Pancreas (tissue), 10 donors: ENCODE results near the gene PJA1. TPM values are rescaled to one million over a fixed set of nuclear protein-coding genes. Genes with fewer than 3 reads are reported as not detected.

Source experiments
- ATAC-seq, 4 donors: fragments of 200-7000 bp; cut with Tn5 transposase; one replicate each; pipeline versions ENCODE4 v1.8.0 to v1.9.1; 2020; ENCODE audit warnings: mild to moderate bottlenecking in 4 of 4, moderate library complexity in 4 of 4
- DNase-seq, 6 donors: peaks; one replicate each; pipeline ENCODE4 v3.0.0-alpha.2; 2020
- FAIRE-seq: peaks from 2 replicates; lab custom pipeline; 2012; peaks lifted over from hg19 to GRCh38; lab: Jason Lieb, UNC
- H3K27ac ChIP-seq, 4 donors: fragments of 200-600 bp; sonication (generic); 1 replicate in 3 of 4; 2 replicates in 1 of 4; pipeline versions ENCODE4 v1.5.0 to v1.8.0; 2020
- H3K27me3 ChIP-seq, 4 donors: fragments of 200-600 bp; one replicate each; pipeline ENCODE4 v1.8.0; 2021
- H3K36me3 ChIP-seq, 3 donors: fragments of 200-600 bp; sonication (generic) in 1 of 3; one replicate each; pipeline versions ENCODE4 v1.5.0 to v1.8.0; 2020 to 2021
- H3K4me1 ChIP-seq, 3 donors: fragments of 200-600 bp; one replicate each; pipeline ENCODE4 v1.8.0; 2021
- H3K4me3 ChIP-seq, 4 donors: fragments of 200-600 bp; sonication (generic) in 2 of 4; one replicate each; pipeline versions ENCODE4 v1.5.0 to v1.8.0; 2020 to 2021
- H3K9me3 ChIP-seq, 4 donors: fragments of 200-600 bp; one replicate each; pipeline ENCODE4 v1.8.0; 2021
- WGBS, 2 donors: extraction: QIAGEN DNeasy Blood & Tissue Kit; methylation state at CpG; one replicate each; pipeline ENCODE4 v1.1.7; 2013; 5-methylcytosine and 5-hydroxymethylcytosine counted together
- intact Hi-C, 3 donors: fragments of 100-400 bp; cut with DNase I; formaldehyde crosslinking; loops; one replicate each; pipeline versions ENCODE4 v1.11.1 to v1.14.2; 2022
- polyA plus RNA-seq, 2 donors: library from polyadenylated mRNA; stranded (reverse); fragments of 200-250 nt; gene quantifications; one replicate each; pipeline ENCODE4 v1.2.3, GENCODE V29; 2013
- total RNA-seq, 6 donors: library from RNA; stranded (reverse); fragmentation: NEBNext Ultra II Directional in 4 of 6; extraction: Animal tissue kit (Norgen Biotek cat#: 25700) in 4 of 6; gene quantifications; one replicate each; pipeline versions ENCODE4 v1.2.1 to v1.2.4, GENCODE V29; 2021 to 2023
- TF ChIP-seq, protein P1 (sequence below), 4 donors: fragments of 200-600 bp; sonication (generic) in 3 of 4; IDR thresholded peaks; one replicate each; pipeline versions ENCODE4 v1.5.0 to v1.8.0; 2021; ENCODE audit warnings: antibody characterized with exemption in 4 of 4
- donor health status: healthy with polysubstance abuse.
- donor health status: DM: no; HTN: no; CAD: no; lungs with moderate emphysema.
- donor health status: DM: no; HTN: no; CAD: no.
- donor health status: control.
- donor health status: control.
- donor health status: Bipolar disorder and iron deficiency.
- donor health status: DM: yes; HTN: yes; CAD: no.
- donor health status: DM: no; HTN: no; CAD: no.
- donor health status: DM: no; HTN: no; CAD: no.
- donor health status: DM: yes; HTN: yes; CAD: no.

PJA1 gene, protein sequence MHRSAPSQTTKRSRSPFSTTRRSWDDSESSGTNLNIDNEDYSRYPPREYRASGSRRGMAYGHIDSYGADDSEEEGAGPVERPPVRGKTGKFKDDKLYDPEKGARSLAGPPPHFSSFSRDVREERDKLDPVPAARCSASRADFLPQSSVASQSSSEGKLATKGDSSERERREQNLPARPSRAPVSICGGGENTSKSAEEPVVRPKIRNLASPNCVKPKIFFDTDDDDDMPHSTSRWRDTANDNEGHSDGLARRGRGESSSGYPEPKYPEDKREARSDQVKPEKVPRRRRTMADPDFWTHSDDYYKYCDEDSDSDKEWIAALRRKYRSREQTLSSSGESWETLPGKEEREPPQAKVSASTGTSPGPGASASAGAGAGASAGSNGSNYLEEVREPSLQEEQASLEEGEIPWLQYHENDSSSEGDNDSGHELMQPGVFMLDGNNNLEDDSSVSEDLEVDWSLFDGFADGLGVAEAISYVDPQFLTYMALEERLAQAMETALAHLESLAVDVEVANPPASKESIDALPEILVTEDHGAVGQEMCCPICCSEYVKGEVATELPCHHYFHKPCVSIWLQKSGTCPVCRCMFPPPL
- total RNA-seq: 10 to 100 TPM in 3 of 6 donors, 1 to 10 TPM in 3; 6.1 to 20.0 (median 8.8) TPM
- polyA plus RNA-seq: 10 to 100 TPM in 1 of 2 donors, 1 to 10 TPM in 1; 5.4 to 16.6 TPM

DNA sequence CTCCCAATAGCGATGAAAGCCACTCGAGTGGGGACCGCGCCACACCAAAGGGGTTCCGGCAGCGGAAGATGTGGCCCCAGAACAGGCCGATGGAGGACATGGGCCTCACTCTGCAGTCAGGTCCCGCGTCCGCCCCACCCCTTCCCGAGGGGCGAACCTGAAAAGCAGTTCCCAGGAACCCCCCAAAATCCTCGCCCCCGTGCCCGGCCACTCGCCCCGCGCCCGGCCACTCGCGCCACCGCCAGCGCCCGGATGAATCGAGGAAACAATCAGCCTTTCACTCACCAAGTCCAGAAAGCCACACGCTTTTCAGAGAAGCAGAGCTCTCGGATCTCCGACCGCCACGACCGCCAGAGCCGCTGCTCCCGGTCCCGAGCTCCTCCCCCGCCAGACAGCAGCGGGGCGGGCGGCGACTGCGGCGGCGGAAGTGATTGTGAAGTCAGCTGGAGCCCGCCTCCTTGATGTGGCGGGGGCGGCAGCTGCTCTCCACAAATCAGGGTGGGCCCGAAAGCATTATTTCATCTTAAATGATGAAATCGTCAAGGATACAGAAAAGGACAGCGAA is at the start of gene PJA1:
Gene PJA1 (minus strand): TSS at position 367 of the 565 bp plus-strand sequence. CDS start 2,380 bp downstream, outside the sequence.
- Histone ChIP-seq H3K4me3 (peak within 1 kb of the TSS; percentile 29 to 67 (median 48)), H3K27me3 (no peaks in the 10 kb centered on the region), H3K27ac (peak within 1 kb of the TSS in 2 of 4 donors; percentile 48 to 68), H3K4me1 (no peaks in the 10 kb centered on the region), H3K36me3 (no peaks in the 10 kb centered on the region), H3K9me3 (no peaks in the 10 kb centered on the region)
- DNase-seq: peak; percentile 40 to 86 (median 60)
- intact Hi-C loops: no loop called here
- 1 to 27% methylated on average over 46 to 48 of the region's 48 CpGs for WGBS, 2 donors
- FAIRE-seq: peak; percentile 93
- TF ChIP-seq, protein P1, sequence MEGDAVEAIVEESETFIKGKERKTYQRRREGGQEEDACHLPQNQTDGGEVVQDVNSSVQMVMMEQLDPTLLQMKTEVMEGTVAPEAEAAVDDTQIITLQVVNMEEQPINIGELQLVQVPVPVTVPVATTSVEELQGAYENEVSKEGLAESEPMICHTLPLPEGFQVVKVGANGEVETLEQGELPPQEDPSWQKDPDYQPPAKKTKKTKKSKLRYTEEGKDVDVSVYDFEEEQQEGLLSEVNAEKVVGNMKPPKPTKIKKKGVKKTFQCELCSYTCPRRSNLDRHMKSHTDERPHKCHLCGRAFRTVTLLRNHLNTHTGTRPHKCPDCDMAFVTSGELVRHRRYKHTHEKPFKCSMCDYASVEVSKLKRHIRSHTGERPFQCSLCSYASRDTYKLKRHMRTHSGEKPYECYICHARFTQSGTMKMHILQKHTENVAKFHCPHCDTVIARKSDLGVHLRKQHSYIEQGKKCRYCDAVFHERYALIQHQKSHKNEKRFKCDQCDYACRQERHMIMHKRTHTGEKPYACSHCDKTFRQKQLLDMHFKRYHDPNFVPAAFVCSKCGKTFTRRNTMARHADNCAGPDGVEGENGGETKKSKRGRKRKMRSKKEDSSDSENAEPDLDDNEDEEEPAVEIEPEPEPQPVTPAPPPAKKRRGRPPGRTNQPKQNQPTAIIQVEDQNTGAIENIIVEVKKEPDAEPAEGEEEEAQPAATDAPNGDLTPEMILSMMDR (IDR thresholded peaks at IDR 0.05): no peak
- peak; percentile 92 to 96 (median 96) for ATAC-seq

DNA sequence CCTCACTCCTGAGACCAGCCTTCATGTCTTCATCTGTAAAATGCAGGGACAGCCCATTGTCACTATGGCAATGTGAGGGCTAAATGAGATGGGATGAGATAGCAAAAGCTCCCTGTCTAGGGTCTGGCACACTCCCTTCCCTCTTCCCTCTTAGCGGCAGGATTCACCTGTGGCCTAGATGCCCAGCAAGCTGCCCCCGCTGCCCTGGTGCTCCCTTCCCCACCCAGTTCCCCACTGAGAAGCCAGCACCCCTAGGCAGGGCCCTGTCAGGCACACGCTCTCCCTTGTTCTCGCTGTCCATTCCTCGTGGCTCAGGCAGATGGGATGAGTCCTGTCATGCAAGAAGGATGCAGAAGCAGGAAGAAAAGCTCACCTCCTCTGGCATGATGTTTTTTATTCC is 49.2 kb upstream of the PJA1 start:
- TF ChIP-seq, protein P1 (IDR thresholded peaks at IDR 0.05): no peak
- intact Hi-C loops: loop anchor here in 2 of 3 donors (10.0 kb wide), 2 partner anchors 120 to 390 kb away; partner anchors contain the start of gene EFNB1 (in 1 of the 2)
- no peak for FAIRE-seq
- no peak overlapping the region for H3K27ac ChIP-seq
- no peak for DNase-seq
- 84 to 92% methylated on average over 5 of the region's 5 CpGs for WGBS, 2 donors
- no peak overlapping the region for H3K4me3 ChIP-seq
- H3K9me3 ChIP-seq: no peaks in the 10 kb centered on the region
- H3K27me3 ChIP-seq: no peaks in the 10 kb centered on the region
- no peak for ATAC-seq
- H3K4me1 ChIP-seq: no peaks in the 10 kb centered on the region
- no peaks in the 10 kb centered on the region for H3K36me3 ChIP-seq

DNA sequence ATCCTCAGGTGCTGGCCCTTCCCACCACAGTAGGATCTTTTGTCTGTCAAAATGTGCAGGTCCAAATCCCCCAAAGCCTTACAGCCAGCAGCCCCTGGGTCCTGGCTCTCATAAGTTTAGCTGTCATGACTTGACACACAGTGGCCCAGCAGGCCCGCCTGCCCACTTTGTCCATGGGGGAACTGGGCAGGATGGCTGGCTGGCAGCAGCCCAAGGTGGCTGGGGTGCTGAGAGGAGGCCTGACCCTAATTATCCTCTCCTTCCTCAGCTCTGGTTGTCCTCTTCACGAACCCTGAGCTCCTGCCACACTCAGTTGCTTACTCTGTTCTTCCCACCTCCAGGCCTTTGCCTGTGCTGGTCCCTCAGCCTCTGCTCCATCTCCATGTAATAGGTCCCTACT is 46.4 kb upstream of the PJA1 start:
- Histone ChIP-seq H3K4me3 (no peak overlapping the region), H3K27ac (no peak overlapping the region), H3K9me3 (no peaks in the 10 kb centered on the region), H3K27me3 (no peaks in the 10 kb centered on the region), H3K4me1 (no peaks in the 10 kb centered on the region), H3K36me3 (no peaks in the 10 kb centered on the region)
- WGBS, 2 donors: 63 to 65% methylated on average over 2 of the region's 2 CpGs
- intact Hi-C loops: loop anchor here in 2 of 3 donors (10.0 kb wide), 2 partner anchors 117 to 387 kb away; partner anchors contain the start of gene EFNB1 (in 1 of the 2)
- ATAC-seq (no peak), FAIRE-seq (no peak), DNase-seq (no peak)
- TF ChIP-seq, protein P1 (IDR thresholded peaks at IDR 0.05): no peak

DNA sequence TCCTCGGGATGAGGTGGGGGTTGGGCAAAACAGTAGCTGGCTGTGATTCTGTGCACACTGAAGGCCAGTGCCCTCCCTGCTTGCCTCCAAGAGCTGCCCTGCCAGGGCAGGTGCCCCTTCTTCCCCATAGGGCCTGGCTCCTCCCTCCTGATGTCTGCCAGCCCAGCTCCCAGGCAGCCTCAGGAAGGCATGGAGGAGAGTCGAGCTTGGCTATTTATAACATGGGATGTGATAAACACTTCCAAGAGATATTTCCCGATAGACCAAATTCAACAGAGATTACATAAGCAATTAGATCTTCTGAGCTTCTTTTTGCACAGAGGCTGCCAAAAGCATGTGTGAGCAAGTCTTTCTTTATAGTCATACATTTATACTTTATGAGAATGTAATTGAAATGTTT is 45.3 kb upstream of the PJA1 start:
- intact Hi-C loops: loop anchor here in 2 of 3 donors (10.0 kb wide), 2 partner anchors 116 to 386 kb away; partner anchors contain the start of gene EFNB1 (in 1 of the 2)
- Histone ChIP-seq H3K27me3 (no peaks in the 10 kb centered on the region), H3K9me3 (no peaks in the 10 kb centered on the region), H3K27ac (no peak overlapping the region), H3K36me3 (no peaks in the 10 kb centered on the region), H3K4me1 (no peaks in the 10 kb centered on the region), H3K4me3 (no peak overlapping the region)
- FAIRE-seq (no peak), ATAC-seq (no peak), DNase-seq (no peak)
- TF ChIP-seq, protein P1 (IDR thresholded peaks at IDR 0.05): no peak
- 31 to 45% methylated on average over 3 of the region's 3 CpGs for WGBS, 2 donors
